PC-9 (cell line): Measurements from ENCODE around the gene TOP1.

Source experiments
- EZH2 ChIP-seq: fragments of 200-600 bp; sonication (generic); IDR thresholded peaks from 2 replicates; pipeline ENCODE4 v1.8.0; 2017; ENCODE audit warnings: antibody characterized with exemption, low read depth
- TF ChIP-seq, protein P1 (sequence below): fragments of 200-600 bp; sonication (generic); conservative IDR thresholded peaks from 2 replicates; pipeline ENCODE4 v1.6.1; 2017; ENCODE audit warnings: mixed run types, antibody characterized with exemption, mild to moderate bottlenecking, moderate library complexity

DNA sequence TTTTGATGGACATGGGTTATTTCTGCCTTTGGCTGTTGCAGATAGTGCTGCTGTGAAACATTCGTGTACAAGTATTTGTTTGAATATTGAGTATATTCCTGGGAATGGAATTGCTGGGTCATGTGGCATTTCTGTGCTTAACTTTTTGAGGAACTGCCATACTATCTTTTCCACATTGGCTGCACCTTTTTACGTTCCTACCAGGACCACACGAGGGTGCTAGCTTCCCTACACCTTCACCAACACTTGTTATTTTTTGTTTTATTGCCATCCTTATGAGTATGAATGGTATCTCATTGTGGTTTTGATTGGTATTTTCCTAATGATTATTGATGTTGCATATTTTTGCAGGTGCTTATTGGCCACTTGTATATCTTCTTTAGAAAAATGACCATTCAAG is 60.9 kb downstream of the TOP1 start:
- TF ChIP-seq, protein P1, sequence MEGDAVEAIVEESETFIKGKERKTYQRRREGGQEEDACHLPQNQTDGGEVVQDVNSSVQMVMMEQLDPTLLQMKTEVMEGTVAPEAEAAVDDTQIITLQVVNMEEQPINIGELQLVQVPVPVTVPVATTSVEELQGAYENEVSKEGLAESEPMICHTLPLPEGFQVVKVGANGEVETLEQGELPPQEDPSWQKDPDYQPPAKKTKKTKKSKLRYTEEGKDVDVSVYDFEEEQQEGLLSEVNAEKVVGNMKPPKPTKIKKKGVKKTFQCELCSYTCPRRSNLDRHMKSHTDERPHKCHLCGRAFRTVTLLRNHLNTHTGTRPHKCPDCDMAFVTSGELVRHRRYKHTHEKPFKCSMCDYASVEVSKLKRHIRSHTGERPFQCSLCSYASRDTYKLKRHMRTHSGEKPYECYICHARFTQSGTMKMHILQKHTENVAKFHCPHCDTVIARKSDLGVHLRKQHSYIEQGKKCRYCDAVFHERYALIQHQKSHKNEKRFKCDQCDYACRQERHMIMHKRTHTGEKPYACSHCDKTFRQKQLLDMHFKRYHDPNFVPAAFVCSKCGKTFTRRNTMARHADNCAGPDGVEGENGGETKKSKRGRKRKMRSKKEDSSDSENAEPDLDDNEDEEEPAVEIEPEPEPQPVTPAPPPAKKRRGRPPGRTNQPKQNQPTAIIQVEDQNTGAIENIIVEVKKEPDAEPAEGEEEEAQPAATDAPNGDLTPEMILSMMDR = no peak
- no peak for TF ChIP-seq EZH2
